ENCODE results near the gene CDIP1.

CDIP1 gene

DNA sequence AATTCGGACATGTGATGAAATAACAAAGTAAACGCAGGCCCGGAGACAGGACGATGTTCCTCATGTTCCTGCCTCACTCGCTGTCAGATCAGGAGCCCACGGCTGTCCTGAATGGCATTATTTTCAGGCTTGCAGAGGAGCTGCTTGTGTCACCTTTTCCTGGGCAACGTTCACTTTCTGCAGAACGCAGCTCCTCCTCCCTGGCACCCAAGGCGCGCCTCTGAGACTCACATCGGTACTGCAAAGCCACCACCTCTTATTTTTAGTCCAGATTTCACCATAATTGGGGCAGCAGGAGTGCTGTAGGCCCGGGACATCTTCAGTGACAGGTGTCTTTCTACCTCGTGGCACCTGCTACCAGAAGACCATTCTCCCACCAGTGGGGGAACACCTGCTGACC, 9.6 kb upstream of the CDIP1 start:
- Histone ChIP-seq H3F3A (ENCODE audit: low read depth) (no peaks in the 10 kb centered on the region), H3K9me3 (ENCODE audit: insufficient read depth, low read depth, low read length) (no peaks in the 10 kb centered on the region), H3K36me3 (ENCODE audit: insufficient read depth, low read length) (no peaks in the 10 kb centered on the region), H3K4me2 (ENCODE audit: low read depth, low read length, poor library complexity, severe bottlenecking) (no peak overlapping the region), H3K27me3 (ENCODE audit: insufficient read depth, low read length, poor library complexity, severe bottlenecking) (no peaks in the 10 kb centered on the region), H3K4me3 (ENCODE audit: low read length, poor library complexity, severe bottlenecking) (no peak overlapping the region), H2AFZ (ENCODE audit: low read length) (no peak overlapping the region), H3K4me1 (ENCODE audit: insufficient read depth, low read length, poor library complexity, severe bottlenecking) (no peaks in the 10 kb centered on the region), H4K20me1 (ENCODE audit: insufficient read depth, low read length, poor library complexity, severe bottlenecking) (no peaks in the 10 kb centered on the region), H3K9me2 (replicated peaks; ENCODE audit: low read depth, low read length) (no peaks in the 10 kb centered on the region), H3K79me2 (ENCODE audit: insufficient read depth, low read length) (no peaks in the 10 kb centered on the region), H3K9ac (ENCODE audit: low read depth, low read length, poor library complexity, severe bottlenecking) (no peak overlapping the region)
- TF ChIP-seq, protein P1, sequence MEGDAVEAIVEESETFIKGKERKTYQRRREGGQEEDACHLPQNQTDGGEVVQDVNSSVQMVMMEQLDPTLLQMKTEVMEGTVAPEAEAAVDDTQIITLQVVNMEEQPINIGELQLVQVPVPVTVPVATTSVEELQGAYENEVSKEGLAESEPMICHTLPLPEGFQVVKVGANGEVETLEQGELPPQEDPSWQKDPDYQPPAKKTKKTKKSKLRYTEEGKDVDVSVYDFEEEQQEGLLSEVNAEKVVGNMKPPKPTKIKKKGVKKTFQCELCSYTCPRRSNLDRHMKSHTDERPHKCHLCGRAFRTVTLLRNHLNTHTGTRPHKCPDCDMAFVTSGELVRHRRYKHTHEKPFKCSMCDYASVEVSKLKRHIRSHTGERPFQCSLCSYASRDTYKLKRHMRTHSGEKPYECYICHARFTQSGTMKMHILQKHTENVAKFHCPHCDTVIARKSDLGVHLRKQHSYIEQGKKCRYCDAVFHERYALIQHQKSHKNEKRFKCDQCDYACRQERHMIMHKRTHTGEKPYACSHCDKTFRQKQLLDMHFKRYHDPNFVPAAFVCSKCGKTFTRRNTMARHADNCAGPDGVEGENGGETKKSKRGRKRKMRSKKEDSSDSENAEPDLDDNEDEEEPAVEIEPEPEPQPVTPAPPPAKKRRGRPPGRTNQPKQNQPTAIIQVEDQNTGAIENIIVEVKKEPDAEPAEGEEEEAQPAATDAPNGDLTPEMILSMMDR (conservative IDR thresholded peaks at IDR 0.05; ENCODE audit: low read length): no peak
- TF ChIP-seq EZH2phosphoT487 (IDR thresholded peaks at IDR 0.05; ENCODE audit: borderline replicate concordance): no peak

DNA sequence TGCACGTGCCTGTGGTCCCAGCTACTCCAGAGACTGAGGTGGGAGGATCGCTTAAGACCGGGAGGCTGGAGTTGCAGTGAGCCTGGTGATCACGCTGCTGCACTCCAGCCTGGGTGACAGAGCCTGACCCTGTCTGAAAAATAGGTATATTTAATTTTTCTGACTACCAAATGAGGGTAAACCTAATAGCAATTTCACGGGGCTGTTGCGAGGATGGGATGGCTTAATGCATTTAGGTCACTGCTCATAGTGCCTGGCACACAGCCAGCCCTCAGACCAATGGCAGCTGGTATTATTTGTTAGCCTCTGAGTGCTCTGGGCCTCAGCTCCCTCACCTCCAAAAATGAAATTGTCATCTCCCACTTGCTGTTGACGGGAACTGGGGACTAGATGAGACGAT, 5.9 kb upstream of the CDIP1 start:
- TF ChIP-seq, protein P1 (conservative IDR thresholded peaks at IDR 0.05; ENCODE audit: low read length): no peak
- no peak for TF ChIP-seq EZH2phosphoT487 (IDR thresholded peaks at IDR 0.05; ENCODE audit: borderline replicate concordance)
- Histone ChIP-seq H3K79me2 (ENCODE audit: insufficient read depth, low read length) (no peaks in the 10 kb centered on the region), H3K9me2 (replicated peaks; ENCODE audit: low read depth, low read length) (no peaks in the 10 kb centered on the region)

DNA sequence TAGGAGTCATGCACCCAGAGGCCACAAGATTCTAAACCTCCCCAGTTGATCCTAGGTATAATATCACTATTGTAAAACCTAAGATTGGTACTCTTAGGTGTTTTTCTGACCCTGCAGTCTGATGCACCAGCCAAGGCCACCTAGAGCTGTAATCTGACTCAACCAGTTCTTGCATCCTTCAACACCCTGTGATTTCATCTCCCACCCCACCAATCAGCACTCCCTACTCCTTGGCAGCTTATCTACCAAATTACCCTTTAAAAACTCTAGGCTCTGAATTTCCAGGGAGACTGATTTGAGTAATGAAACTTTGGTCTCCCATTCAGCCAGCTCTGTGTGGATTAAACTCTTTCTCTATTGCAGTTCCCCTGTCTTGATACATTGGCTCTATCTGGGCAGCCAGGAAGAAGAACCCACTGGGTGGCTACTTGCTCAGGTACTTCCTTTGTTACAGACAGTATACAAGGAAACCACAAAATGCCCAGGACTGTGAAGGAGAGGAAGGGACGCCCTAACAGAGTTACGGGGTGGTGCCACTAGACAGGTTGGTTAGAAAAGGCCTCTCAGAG, 1.2 kb upstream of the CDIP1 start:
- H3K9ac ChIP-seq (ENCODE audit: low read depth, low read length, poor library complexity, severe bottlenecking): no peak overlapping the region

More for the DNA sequence above, 5.9 kb upstream of the CDIP1 start:
- Histone ChIP-seq H3K9ac (ENCODE audit: low read depth, low read length, poor library complexity, severe bottlenecking) (no peak overlapping the region), H3K4me3 (ENCODE audit: low read length, poor library complexity, severe bottlenecking) (no peak overlapping the region), H3K27me3 (ENCODE audit: insufficient read depth, low read length, poor library complexity, severe bottlenecking) (no peaks in the 10 kb centered on the region), H3K4me2 (ENCODE audit: low read depth, low read length, poor library complexity, severe bottlenecking) (no peak overlapping the region), H3K4me1 (ENCODE audit: insufficient read depth, low read length, poor library complexity, severe bottlenecking) (no peaks in the 10 kb centered on the region), H2AFZ (ENCODE audit: low read length) (no peak overlapping the region), H3K36me3 (ENCODE audit: insufficient read depth, low read length) (no peaks in the 10 kb centered on the region), H4K20me1 (ENCODE audit: insufficient read depth, low read length, poor library complexity, severe bottlenecking) (no peaks in the 10 kb centered on the region), H3K9me3 (ENCODE audit: insufficient read depth, low read depth, low read length) (no peaks in the 10 kb centered on the region), H3F3A (ENCODE audit: low read depth) (no peaks in the 10 kb centered on the region)

More for the DNA sequence above, 1.2 kb upstream of the CDIP1 start:
- H3F3A ChIP-seq (ENCODE audit: low read depth): no peaks in the 10 kb centered on the region
- H3K36me3 ChIP-seq (ENCODE audit: insufficient read depth, low read length): no peaks in the 10 kb centered on the region
- TF ChIP-seq, protein P1 (conservative IDR thresholded peaks at IDR 0.05; ENCODE audit: low read length): no peak
- no peak for TF ChIP-seq EZH2phosphoT487 (IDR thresholded peaks at IDR 0.05; ENCODE audit: borderline replicate concordance)
- H3K9me3 ChIP-seq (ENCODE audit: insufficient read depth, low read depth, low read length): no peaks in the 10 kb centered on the region
- no peaks in the 10 kb centered on the region for H3K9me2 ChIP-seq (replicated peaks; ENCODE audit: low read depth, low read length)
- H3K4me2 ChIP-seq (ENCODE audit: low read depth, low read length, poor library complexity, severe bottlenecking): no peak overlapping the region
- no peak overlapping the region for H2AFZ ChIP-seq (ENCODE audit: low read length)
- H3K27me3 ChIP-seq (ENCODE audit: insufficient read depth, low read length, poor library complexity, severe bottlenecking): no peaks in the 10 kb centered on the region
- peaks cover 11% of the 10 kb centered on the region for H3K4me1 ChIP-seq (ENCODE audit: insufficient read depth, low read length, poor library complexity, severe bottlenecking)
- H4K20me1 ChIP-seq (ENCODE audit: insufficient read depth, low read length, poor library complexity, severe bottlenecking): no peaks in the 10 kb centered on the region
- H3K79me2 ChIP-seq (ENCODE audit: insufficient read depth, low read length): peaks cover 30% of the 10 kb centered on the region
- no peak overlapping the region for H3K4me3 ChIP-seq (ENCODE audit: low read length, poor library complexity, severe bottlenecking)
